PC-9 (cell line): ENCODE measurements around the gene UBE3A.

Source experiments
- CTCF ChIP-seq: fragments of 200-600 bp; sonication (generic); conservative IDR thresholded peaks from 2 replicates; pipeline ENCODE4 v1.6.1; 2017; ENCODE audit warnings: mixed run types, antibody characterized with exemption, mild to moderate bottlenecking, moderate library complexity
- EZH2 ChIP-seq: fragments of 200-600 bp; sonication (generic); IDR thresholded peaks from 2 replicates; pipeline ENCODE4 v1.8.0; 2017; ENCODE audit warnings: antibody characterized with exemption, low read depth

DNA sequence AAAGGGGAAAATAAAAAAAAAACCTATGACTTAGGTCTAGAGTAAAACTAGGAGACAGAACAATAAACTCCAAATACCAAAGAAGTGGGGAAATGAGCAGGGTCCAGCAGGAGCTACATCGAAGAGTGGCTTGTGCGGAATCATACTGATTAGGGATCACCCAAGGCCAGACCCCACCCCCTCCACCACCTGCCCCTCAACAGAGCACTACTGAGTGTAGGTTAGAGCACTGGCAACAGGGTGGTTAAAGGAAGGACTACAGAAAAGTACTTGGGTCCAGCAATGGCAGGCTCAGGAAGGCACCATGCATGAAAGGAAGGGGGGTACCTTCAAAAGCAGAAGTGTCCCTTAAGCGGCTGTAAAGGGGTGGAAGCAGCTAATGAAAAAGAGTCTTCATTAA, 96.2 kb downstream of the UBE3A start:
- TF ChIP-seq CTCF (no peak), EZH2 (no peak)
